Fibroblast of lung (primary cell): ENCODE results near the gene USP7. TPM values are rescaled to one million over a fixed set of nuclear protein-coding genes. Genes with fewer than 3 reads are reported as not detected.
A peak's percentile ranks its signal among the peaks of the same experiment; 100 is the strongest.

Source experiments
- DNase-seq, 2 donors: peaks; one replicate each; pipeline versions ENCODE4 v3.0.0 to v3.0.0-alpha.2; 2010; ENCODE audit warnings: low read depth in 2 of 2
- H2AFZ ChIP-seq: 2 replicates; pipeline ENCODE4 v1.5.1; 2012; ENCODE audit warnings: low read length, control low read depth, inconsistent platforms
- H3K27ac ChIP-seq: 2 replicates; pipeline ENCODE4 v1.5.1; 2011; ENCODE audit warnings: low read length, control low read depth; ENCODE audit not compliant: insufficient read depth
- H3K27me3 ChIP-seq: 2 replicates; pipeline ENCODE4 v1.5.1; 2011; ENCODE audit warnings: mild to moderate bottlenecking, low read length; ENCODE audit not compliant: control insufficient read depth, insufficient read depth
- H3K36me3 ChIP-seq: 2 replicates; pipeline ENCODE4 v1.5.1; 2011; ENCODE audit warnings: low read length; ENCODE audit not compliant: control insufficient read depth, insufficient read depth
- H3K4me1 ChIP-seq: 2 replicates; pipeline ENCODE4 v1.5.1; 2011; ENCODE audit warnings: low read length; ENCODE audit not compliant: control insufficient read depth, insufficient read depth; ENCODE audit errors: extremely low read depth
- H3K4me2 ChIP-seq: 2 replicates; pipeline ENCODE4 v1.5.1; 2011; ENCODE audit warnings: low read length, control low read depth; ENCODE audit not compliant: insufficient read depth; ENCODE audit errors: extremely low read depth
- H3K4me3 ChIP-seq, 4 experiments: fragments of 200-600 bp in 1 of 4; sonication (generic) in 1 of 4; replicated peaks in 1 of 4; 2 replicates each; pipeline ENCODE4 v1.5.1; 2011 to 2016; ENCODE audit warnings: low read length in 4 of 4, low read depth in 3 of 4, mild to moderate bottlenecking in 3 of 4, control low read depth in 2 of 4, inconsistent platforms in 1 of 4, mixed read lengths in 1 of 4; ENCODE audit not compliant: insufficient read depth in 1 of 4; ENCODE audit errors: control extremely low read depth in 1 of 4
- H3K79me2 ChIP-seq: 2 replicates; pipeline ENCODE4 v1.5.1; 2012; ENCODE audit warnings: mild to moderate bottlenecking, low read length, inconsistent platforms; ENCODE audit not compliant: control insufficient read depth, insufficient read depth
- H3K9ac ChIP-seq: 2 replicates; pipeline ENCODE4 v1.5.1; 2011; ENCODE audit warnings: mild to moderate bottlenecking, low read length, control low read depth; ENCODE audit not compliant: insufficient read depth
- H3K9me3 ChIP-seq: 2 replicates; pipeline ENCODE4 v1.5.1; 2012; ENCODE audit warnings: low read depth, low read length; ENCODE audit not compliant: control insufficient read depth, insufficient read depth
- H4K20me1 ChIP-seq: 2 replicates; pipeline ENCODE4 v1.5.1; 2011; ENCODE audit warnings: low read length; ENCODE audit not compliant: control insufficient read depth, insufficient read depth; ENCODE audit errors: extremely low read depth
- CTCF ChIP-seq, 2 donors: IDR thresholded peaks in 1 of 2; conservative IDR thresholded peaks in 1 of 2; 1 replicate in 1 of 2; 2 replicates in 1 of 2; pipeline ENCODE4 v1.5.1; 2011 to 2012; ENCODE audit warnings: low read length in 2 of 2, control low read depth in 1 of 2, inconsistent platforms in 1 of 2, low read depth in 1 of 2, mild to moderate bottlenecking in 1 of 2
- EZH2 ChIP-seq: IDR thresholded peaks from 2 replicates; pipeline ENCODE4 v1.5.1; 2012; ENCODE audit warnings: low read length, control low read depth, mild to moderate bottlenecking; ENCODE audit errors: missing control alignments
- polyA plus RNA-seq, 2 donors: library from polyadenylated mRNA; depleted of rRNA in 1 of 2; stranded (reverse) in 1 of 2; unstranded in 1 of 2; fragments of >200 nt; gene quantifications; 2 replicates each; pipeline ENCODE4 v1.2.1, GENCODE V29; 2011 to 2012; ENCODE audit warnings: missing spikeins in 1 of 2
- total RNA-seq: library from RNA; depleted of rRNA; stranded (reverse); fragments of >200 nt; gene quantifications from 2 replicates; pipeline ENCODE4 v1.2.1, GENCODE V29; 2014

The USP7 gene
- total and polyA plus RNA-seq, 2 donors (not counting 1 experiment from before 2014, with no cell fraction given), result 22.5 to 48.7 TPM

GRCh38 chr16:8963010-8963820, 491 bp downstream of the USP7 start:
- no peak for TF ChIP-seq CTCF (conservative IDR thresholded peaks at IDR 0.05 in 1 of 2, IDR thresholded peaks at IDR 0.05 in 1 of 2; ENCODE audit: low read depth in 1 of 2, low read length in 2 of 2)
- no peak for TF ChIP-seq EZH2
- H3K4me3 ChIP-seq, result peak overlapping the region in 3 of 4 experiments; percentile 82 to 93 (median 92)
- H3K9me3 ChIP-seq, result no peaks in the 10 kb centered on the region
- DNase-seq, result peak in 1 of 2 donors; percentile 22
- peaks cover 25% of the 10 kb centered on the region for H3K4me1 ChIP-seq
- no peak overlapping the region for H2AFZ ChIP-seq
- no peaks in the 10 kb centered on the region for H3K36me3 ChIP-seq
- peaks cover 3% of the 10 kb centered on the region for H4K20me1 ChIP-seq
- peak overlapping the region; percentile 69 for H3K9ac ChIP-seq
- peak overlapping the region; percentile 97 for H3K4me2 ChIP-seq
- peaks cover 48% of the 10 kb centered on the region for H3K79me2 ChIP-seq
- H3K27ac ChIP-seq, result no peak overlapping the region
- H3K27me3 ChIP-seq, result no peaks in the 10 kb centered on the region

- H3K79me2 ChIP-seq, result peaks cover 55% of the 10 kb centered on the region
- H3K27me3 ChIP-seq, result no peaks in the 10 kb centered on the region
- H3K4me3 ChIP-seq, result peak overlapping the region; percentile 82 to 93 (median 89)
- no peaks in the 10 kb centered on the region for H3K9me3 ChIP-seq
- TF ChIP-seq EZH2 (no peak), CTCF (conservative IDR thresholded peaks at IDR 0.05 in 1 of 2, IDR thresholded peaks at IDR 0.05 in 1 of 2; ENCODE audit: low read depth in 1 of 2, low read length in 2 of 2) (peak in 1 of 2 donors; percentile 3)
- H3K36me3 ChIP-seq, result no peaks in the 10 kb centered on the region
- no peak overlapping the region for H2AFZ ChIP-seq
- H4K20me1 ChIP-seq, result peaks cover 5% of the 10 kb centered on the region
- H3K27ac ChIP-seq, result peak overlapping the region; percentile 54
- peak overlapping the region; percentile 69 for H3K9ac ChIP-seq
- H3K4me1 ChIP-seq, result peaks cover 29% of the 10 kb centered on the region
- DNase-seq, result no peak
- H3K4me2 ChIP-seq, result peak overlapping the region; percentile 97
Observed at GRCh38 chr16:8962393-8963009, 1.2 kb downstream of the USP7 start.

GRCh38 chr16:8961811-8962390, 1.8 kb downstream of the USP7 start:
- TF ChIP-seq CTCF (conservative IDR thresholded peaks at IDR 0.05 in 1 of 2, IDR thresholded peaks at IDR 0.05 in 1 of 2; ENCODE audit: low read depth in 1 of 2, low read length in 2 of 2) (no peak), EZH2 (no peak)
- no peaks in the 10 kb centered on the region for H3K27me3 ChIP-seq
- H4K20me1 ChIP-seq, result peaks cover 5% of the 10 kb centered on the region
- peaks cover 29% of the 10 kb centered on the region for H3K4me1 ChIP-seq
- no peak overlapping the region for H2AFZ ChIP-seq
- H3K4me3 ChIP-seq, result peak overlapping the region; percentile 82 to 93 (median 89)
- H3K9ac ChIP-seq, result no peak overlapping the region
- H3K4me2 ChIP-seq, result peak overlapping the region; percentile 97
- peak in 1 of 2 donors; percentile 20 for DNase-seq
- H3K27ac ChIP-seq, result peak overlapping the region; percentile 23
- H3K36me3 ChIP-seq, result no peaks in the 10 kb centered on the region
- peaks cover 61% of the 10 kb centered on the region for H3K79me2 ChIP-seq
- no peaks in the 10 kb centered on the region for H3K9me3 ChIP-seq
